ENCODE results near the gene MACROH2A2. TPM values are rescaled to one million over a fixed set of nuclear protein-coding genes. Genes with fewer than 3 reads are reported as not detected.

The MACROH2A2 gene
- total and polyA plus RNA-seq, 2 of the 13 experiments (the other 11 are each of a cell fraction or from before 2014, with no cell fraction given) = 9.8 to 43.1 TPM

- TF ChIP-seq TBL1XR1 (IDR thresholded peaks at IDR 0.05; ENCODE audit: borderline replicate concordance, low read length, partially characterized antibody) (peak; percentile 55), HNRNPL (IDR thresholded peaks at IDR 0.05; ENCODE audit: low read depth, low read length) (no peak), KLF12 (CRISPR knock-in tag; IDR thresholded peaks at IDR 0.05; ENCODE audit: borderline replicate concordance) (no peak), STAG1 (CRISPR knock-in tag; IDR thresholded peaks at IDR 0.05) (peak; percentile 27), ZNF235 (CRISPR knock-in tag; IDR thresholded peaks at IDR 0.05; ENCODE audit: borderline replicate concordance) (no peak), HHEX (CRISPR knock-in tag; IDR thresholded peaks at IDR 0.05) (no peak), SNAPC4 (CRISPR knock-in tag; IDR thresholded peaks at IDR 0.05) (no peak), REL (CRISPR knock-in tag; conservative IDR thresholded peaks at IDR 0.05) (no peak), KLF6 (CRISPR knock-in tag; IDR thresholded peaks at IDR 0.05) (no peak), THAP9 (CRISPR knock-in tag; IDR thresholded peaks at IDR 0.05; ENCODE audit: borderline replicate concordance) (no peak), ZKSCAN5 (CRISPR knock-in tag; IDR thresholded peaks at IDR 0.05) (no peak), RFX3 (CRISPR knock-in tag; IDR thresholded peaks at IDR 0.05) (no peak), ZNF747 (CRISPR knock-in tag; IDR thresholded peaks at IDR 0.05; ENCODE audit: borderline replicate concordance) (no peak), ZNF740 (CRISPR knock-in tag; IDR thresholded peaks at IDR 0.05) (no peak), SMYD3 (CRISPR knock-in tag; IDR thresholded peaks at IDR 0.05) (no peak), MAZ (IDR thresholded peaks at IDR 0.05; ENCODE audit: borderline replicate concordance, low read depth, low read length) (no peak), MAZ (CRISPR knock-in tag; IDR thresholded peaks at IDR 0.05; ENCODE audit: low read depth) (no peak), GLMP (CRISPR knock-in tag; IDR thresholded peaks at IDR 0.05; ENCODE audit: borderline replicate concordance) (no peak), CCAR2 (optimal IDR thresholded peaks at IDR 0.05; ENCODE audit: low read depth, low read length) (no peak)
Observed at GRCh38 chr10:70090951-70091350, 38.3 kb downstream of the MACROH2A2 start (continued).
